ENCODE data around the gene FLNB.

DNA sequence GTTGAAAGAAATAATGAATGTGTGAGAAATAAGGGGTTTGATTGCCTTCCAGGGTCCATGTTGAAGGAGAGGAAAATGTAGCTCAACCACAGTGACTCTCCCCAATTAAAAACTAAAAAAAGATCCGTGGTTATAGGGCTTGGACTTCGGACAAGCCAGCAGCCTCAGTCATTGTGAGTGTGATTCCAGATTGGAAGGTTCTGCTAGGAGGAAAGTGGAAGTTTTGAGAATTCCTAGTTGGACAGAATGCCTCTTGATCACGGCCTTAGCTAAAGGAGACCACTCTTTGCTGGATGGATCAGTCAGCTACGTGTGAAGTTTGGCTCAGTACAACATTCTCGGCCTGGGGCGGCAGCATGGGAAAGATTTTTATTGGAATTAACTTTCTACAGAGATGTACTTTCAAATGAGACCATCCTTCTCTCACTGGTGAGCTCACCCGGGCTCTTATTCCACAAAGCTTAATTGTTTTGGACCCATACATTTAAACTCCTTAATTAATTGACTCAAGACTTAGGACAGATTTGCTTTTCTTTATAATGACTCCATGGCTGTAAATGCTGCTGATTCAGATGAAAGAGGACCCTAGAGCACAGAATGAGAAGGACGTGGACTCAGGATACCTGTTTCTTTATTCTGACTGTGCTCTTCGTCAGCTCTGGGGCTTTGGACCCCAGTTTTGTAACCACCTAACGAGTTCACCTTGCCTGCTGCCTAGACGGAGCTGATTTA, 27.5 kb downstream of the FLNB start:
- TF ChIP-seq, protein P1, sequence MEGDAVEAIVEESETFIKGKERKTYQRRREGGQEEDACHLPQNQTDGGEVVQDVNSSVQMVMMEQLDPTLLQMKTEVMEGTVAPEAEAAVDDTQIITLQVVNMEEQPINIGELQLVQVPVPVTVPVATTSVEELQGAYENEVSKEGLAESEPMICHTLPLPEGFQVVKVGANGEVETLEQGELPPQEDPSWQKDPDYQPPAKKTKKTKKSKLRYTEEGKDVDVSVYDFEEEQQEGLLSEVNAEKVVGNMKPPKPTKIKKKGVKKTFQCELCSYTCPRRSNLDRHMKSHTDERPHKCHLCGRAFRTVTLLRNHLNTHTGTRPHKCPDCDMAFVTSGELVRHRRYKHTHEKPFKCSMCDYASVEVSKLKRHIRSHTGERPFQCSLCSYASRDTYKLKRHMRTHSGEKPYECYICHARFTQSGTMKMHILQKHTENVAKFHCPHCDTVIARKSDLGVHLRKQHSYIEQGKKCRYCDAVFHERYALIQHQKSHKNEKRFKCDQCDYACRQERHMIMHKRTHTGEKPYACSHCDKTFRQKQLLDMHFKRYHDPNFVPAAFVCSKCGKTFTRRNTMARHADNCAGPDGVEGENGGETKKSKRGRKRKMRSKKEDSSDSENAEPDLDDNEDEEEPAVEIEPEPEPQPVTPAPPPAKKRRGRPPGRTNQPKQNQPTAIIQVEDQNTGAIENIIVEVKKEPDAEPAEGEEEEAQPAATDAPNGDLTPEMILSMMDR (IDR thresholded peaks at IDR 0.05; ENCODE audit: poor library complexity), result no peak
- TF ChIP-seq EZH2 (IDR thresholded peaks at IDR 0.05; ENCODE audit: borderline replicate concordance) (no peak), EZH2phosphoT487 (IDR thresholded peaks at IDR 0.05; ENCODE audit: low read depth, severe bottlenecking, unreplicated experiment) (no peak)

Data from hepatocyte (in vitro differentiated cells).